ENCODE measurements around the gene HTR1B. TPM values are rescaled to one million over a fixed set of nuclear protein-coding genes. Genes with fewer than 3 reads are reported as not detected.

Gene HTR1B, protein sequence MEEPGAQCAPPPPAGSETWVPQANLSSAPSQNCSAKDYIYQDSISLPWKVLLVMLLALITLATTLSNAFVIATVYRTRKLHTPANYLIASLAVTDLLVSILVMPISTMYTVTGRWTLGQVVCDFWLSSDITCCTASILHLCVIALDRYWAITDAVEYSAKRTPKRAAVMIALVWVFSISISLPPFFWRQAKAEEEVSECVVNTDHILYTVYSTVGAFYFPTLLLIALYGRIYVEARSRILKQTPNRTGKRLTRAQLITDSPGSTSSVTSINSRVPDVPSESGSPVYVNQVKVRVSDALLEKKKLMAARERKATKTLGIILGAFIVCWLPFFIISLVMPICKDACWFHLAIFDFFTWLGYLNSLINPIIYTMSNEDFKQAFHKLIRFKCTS
- polyA plus RNA-seq, result 1 to 10 TPM in 1 of 4 donors, under 1 TPM in 1, not detected in 2; 0.15 to 1.4 TPM
- long read RNA-seq, donor 1, result 0 reads
- long read RNA-seq, donor 2, result 0 reads
- long read RNA-seq, donor 3, result 0 reads
- long read RNA-seq, donor 4, result 0 reads
- long read RNA-seq, donor 5, partial matches to known transcripts, result 0 of 2 reads
- long read RNA-seq, donor 5, other reads (novel, unspliced or antisense), result 0 of 2 reads
- long read RNA-seq, donor 6, partial matches to known transcripts, result 0 of 1 reads
- long read RNA-seq, donor 6, other reads (novel, unspliced or antisense), result 0 of 1 reads
- long read RNA-seq, donor 7, transcript HTR1B-201 (1 exons, 2,021 nt), result major isoform, 5 of 5 reads
- long read RNA-seq, donor 7, partial matches to known transcripts, result 0 of 5 reads
- long read RNA-seq, donor 7, other reads (novel, unspliced or antisense), result 0 of 5 reads
- long read RNA-seq, donor 8, result 0 reads
- long read RNA-seq, donor 9, result 0 reads
- long read RNA-seq, donor 10, result 0 reads

DNA sequence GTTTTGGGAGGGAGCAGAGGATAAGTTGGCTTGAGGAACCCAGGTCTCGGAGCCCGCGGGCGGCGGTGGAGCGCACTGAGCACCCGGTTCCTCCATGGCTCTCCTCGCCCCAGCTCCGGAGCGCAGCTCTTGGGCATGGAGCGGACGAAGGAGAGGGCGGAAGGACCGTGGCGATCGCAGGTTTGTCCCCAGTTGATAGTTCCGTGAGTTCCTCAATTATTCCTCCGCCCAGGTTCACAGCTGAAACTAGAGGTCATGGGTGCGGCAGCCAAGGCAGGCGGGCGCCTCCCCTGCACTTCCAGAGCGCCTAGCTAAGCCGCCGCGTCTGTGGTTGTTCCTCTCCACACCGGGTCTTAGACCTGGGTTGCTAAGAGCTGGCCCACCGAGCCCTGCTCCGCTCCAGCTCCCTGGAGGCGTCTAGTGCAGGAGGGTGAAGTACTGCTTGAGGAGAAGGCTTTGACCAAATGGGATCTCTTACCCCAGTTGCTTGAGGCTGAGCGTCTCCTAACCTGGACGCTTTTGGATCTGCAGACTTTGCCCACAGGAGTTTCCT lies at the start of gene HTR1B:
TSS of gene HTR1B (minus strand) at position 184 of the 553 bp plus-strand sequence. CDS start at position 96, 88 bp downstream.
- Histone ChIP-seq H3K4me3 (ENCODE audit: low read depth in 1 of 3, low read length in 3 of 3) (peak within 1 kb of the TSS; percentile 5 to 34 (median 9)), H3K27me3 (ENCODE audit: control insufficient read depth in 3 of 3, insufficient read depth in 3 of 3, low read length in 3 of 3) (peaks cover 19 to 47% (median 38%) of the 10 kb centered on the region in 3 donors)
- 3 to 12% (median 4%) methylated on average over 27 to 31 of the region's 31 CpGs for WGBS, 3 donors

DNA sequence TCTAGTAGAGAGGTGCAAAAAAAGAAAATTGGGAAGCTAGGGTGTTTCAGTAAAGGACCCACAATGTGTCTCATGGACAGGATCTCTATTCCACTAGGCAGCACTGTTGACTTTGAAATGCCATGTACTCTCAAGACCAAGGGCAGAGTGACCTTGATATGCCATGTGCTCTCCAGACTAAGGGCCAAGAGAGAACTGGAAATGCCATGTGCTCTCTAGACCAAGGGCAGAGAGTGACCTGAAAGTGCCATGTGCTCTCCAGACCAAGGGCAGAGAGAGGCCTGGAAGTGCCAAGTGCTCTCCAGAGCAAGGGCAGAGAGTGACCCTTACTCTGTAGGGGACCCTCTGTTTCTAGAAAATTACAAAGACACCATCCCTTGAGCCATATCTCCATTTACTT lies 49.3 kb upstream of the HTR1B start:
- Histone ChIP-seq H3K27ac (ENCODE audit: low read depth in 1 of 3, low read length in 2 of 3) (no peak overlapping the region), H3K9me3 (ENCODE audit: control insufficient read depth in 2 of 2, insufficient read depth in 1 of 2, low read depth in 1 of 2, low read length in 1 of 2) (peaks cover 0 to 26% of the 10 kb centered on the region in 2 donors), H3K27me3 (ENCODE audit: control insufficient read depth in 3 of 3, insufficient read depth in 3 of 3, low read length in 3 of 3) (no peaks in the 10 kb centered on the region), H3K4me1 (ENCODE audit: control insufficient read depth in 3 of 3, insufficient read depth in 2 of 3, low read depth in 1 of 3, low read length in 2 of 3) (no peaks in the 10 kb centered on the region), H3K36me3 (ENCODE audit: control insufficient read depth in 3 of 3, insufficient read depth in 2 of 3, low read depth in 1 of 3, low read length in 3 of 3) (no peaks in the 10 kb centered on the region), H3K4me3 (ENCODE audit: low read depth in 1 of 3, low read length in 3 of 3) (no peak overlapping the region)
- DNase-seq (no peak), FAIRE-seq (no peak)

More for the DNA sequence above, at the start of gene HTR1B:
- Histone ChIP-seq H3K9me3 (ENCODE audit: control insufficient read depth in 2 of 2, insufficient read depth in 1 of 2, low read depth in 1 of 2, low read length in 1 of 2) (no peaks in the 10 kb centered on the region), H3K27ac (ENCODE audit: low read depth in 1 of 3, low read length in 2 of 3) (no peak within 1 kb of the TSS), H3K36me3 (ENCODE audit: control insufficient read depth in 3 of 3, insufficient read depth in 2 of 3, low read depth in 1 of 3, low read length in 3 of 3) (no peaks in the 10 kb centered on the region), H3K4me1 (ENCODE audit: control insufficient read depth in 3 of 3, insufficient read depth in 2 of 3, low read depth in 1 of 3, low read length in 2 of 3) (peaks cover 0 to 10% (median 2%) of the 10 kb centered on the region in 3 donors)
- DNase-seq (peak; percentile 24 to 55), FAIRE-seq (no peak)

DNA sequence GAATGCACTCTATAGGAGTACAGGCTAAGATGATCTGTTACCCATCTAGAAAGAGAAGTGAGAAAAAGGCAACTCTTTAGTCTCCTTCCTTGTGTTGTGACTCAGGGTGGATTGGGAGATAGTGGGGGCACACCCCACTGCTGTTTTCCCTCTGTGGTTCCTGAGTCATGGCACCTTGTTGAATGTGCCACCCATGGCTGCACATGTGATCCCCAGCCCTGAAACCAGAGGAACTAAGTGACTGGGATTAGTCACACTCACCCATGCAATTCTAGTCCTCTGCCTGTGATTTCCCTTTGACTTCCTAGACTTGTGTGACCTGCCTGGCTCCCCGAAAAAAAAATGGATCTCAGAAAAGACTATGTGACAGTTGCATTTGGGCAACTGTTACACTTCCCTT lies 48.6 kb upstream of the HTR1B start:
- Histone ChIP-seq H3K4me3 (ENCODE audit: low read depth in 1 of 3, low read length in 3 of 3) (no peak overlapping the region), H3K27ac (ENCODE audit: low read depth in 1 of 3, low read length in 2 of 3) (no peak overlapping the region), H3K27me3 (ENCODE audit: control insufficient read depth in 3 of 3, insufficient read depth in 3 of 3, low read length in 3 of 3) (no peaks in the 10 kb centered on the region), H3K36me3 (ENCODE audit: control insufficient read depth in 3 of 3, insufficient read depth in 2 of 3, low read depth in 1 of 3, low read length in 3 of 3) (no peaks in the 10 kb centered on the region), H3K9me3 (ENCODE audit: control insufficient read depth in 2 of 2, insufficient read depth in 1 of 2, low read depth in 1 of 2, low read length in 1 of 2) (peaks cover 0 to 26% of the 10 kb centered on the region in 2 donors), H3K4me1 (ENCODE audit: control insufficient read depth in 3 of 3, insufficient read depth in 2 of 3, low read depth in 1 of 3, low read length in 2 of 3) (no peaks in the 10 kb centered on the region)
- DNase-seq (no peak), FAIRE-seq (no peak)
- 83 to 100% (median 83%) methylated on average over 1 of the region's 1 CpG for WGBS, 3 donors

DNA sequence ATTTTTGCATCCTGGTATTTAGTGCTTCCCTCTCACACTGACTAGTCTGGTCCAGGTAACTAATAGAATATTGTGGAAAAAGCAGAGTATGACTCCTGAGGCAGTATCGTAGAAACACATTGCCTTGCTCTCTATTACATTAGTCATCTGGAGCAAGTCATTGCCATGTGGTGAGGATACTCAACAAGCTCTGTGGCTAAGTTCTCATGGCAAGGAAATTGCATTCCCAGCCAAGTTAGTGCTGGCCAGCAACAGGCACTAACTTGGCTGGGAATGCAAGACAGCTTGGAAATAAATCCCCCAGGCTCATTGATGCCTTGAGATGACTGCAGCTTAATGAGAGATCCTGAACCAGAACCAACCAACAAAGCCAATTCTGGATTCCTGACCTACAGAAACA lies 39.7 kb upstream of the HTR1B start:
- no peak for DNase-seq
- no peaks in the 10 kb centered on the region for H3K9me3 ChIP-seq (ENCODE audit: control insufficient read depth in 2 of 2, insufficient read depth in 1 of 2, low read depth in 1 of 2, low read length in 1 of 2)
- no peaks in the 10 kb centered on the region for H3K36me3 ChIP-seq (ENCODE audit: control insufficient read depth in 3 of 3, insufficient read depth in 2 of 3, low read depth in 1 of 3, low read length in 3 of 3)
- no peak overlapping the region for H3K27ac ChIP-seq (ENCODE audit: low read depth in 1 of 3, low read length in 2 of 3)
- FAIRE-seq, result no peak
- WGBS, 3 donors, result 94 to 97% (median 96%) methylated on average over 1 of the region's 1 CpG
- H3K4me1 ChIP-seq (ENCODE audit: control insufficient read depth in 3 of 3, insufficient read depth in 2 of 3, low read depth in 1 of 3, low read length in 2 of 3), result no peaks in the 10 kb centered on the region
- no peaks in the 10 kb centered on the region for H3K27me3 ChIP-seq (ENCODE audit: control insufficient read depth in 3 of 3, insufficient read depth in 3 of 3, low read length in 3 of 3)
- no peak overlapping the region for H3K4me3 ChIP-seq (ENCODE audit: low read depth in 1 of 3, low read length in 3 of 3)

DNA sequence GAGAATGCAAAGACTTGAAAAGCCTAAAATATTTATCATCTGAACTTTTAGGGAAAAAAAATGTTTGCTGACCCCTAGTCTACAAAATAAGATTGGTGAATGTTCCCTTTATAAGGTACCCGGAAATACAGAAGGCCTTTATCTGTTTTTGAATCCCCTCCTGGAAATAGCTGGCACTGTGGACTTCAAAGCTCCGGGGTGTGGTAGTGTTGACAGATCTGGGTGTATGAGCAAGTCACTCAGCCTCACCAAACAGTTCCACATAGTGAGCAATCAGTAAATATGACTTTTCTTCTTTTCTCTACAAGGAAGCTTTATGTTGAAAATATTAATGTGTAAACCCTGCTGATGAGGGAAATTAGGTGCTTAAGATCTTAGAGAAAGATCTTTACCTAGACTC lies 29.2 kb upstream of the HTR1B start:
- Histone ChIP-seq H3K4me1 (ENCODE audit: control insufficient read depth in 3 of 3, insufficient read depth in 2 of 3, low read depth in 1 of 3, low read length in 2 of 3) (no peaks in the 10 kb centered on the region), H3K9me3 (ENCODE audit: control insufficient read depth in 2 of 2, insufficient read depth in 1 of 2, low read depth in 1 of 2, low read length in 1 of 2) (no peaks in the 10 kb centered on the region), H3K27ac (ENCODE audit: low read depth in 1 of 3, low read length in 2 of 3) (peak overlapping the region in 1 of 3 donors; percentile 5), H3K36me3 (ENCODE audit: control insufficient read depth in 3 of 3, insufficient read depth in 2 of 3, low read depth in 1 of 3, low read length in 3 of 3) (no peaks in the 10 kb centered on the region), H3K27me3 (ENCODE audit: control insufficient read depth in 3 of 3, insufficient read depth in 3 of 3, low read length in 3 of 3) (no peaks in the 10 kb centered on the region), H3K4me3 (ENCODE audit: low read depth in 1 of 3, low read length in 3 of 3) (no peak overlapping the region)
- FAIRE-seq (no peak), DNase-seq (peak; percentile 29 to 50)
- 25 to 60% (median 35%) methylated on average over 2 of the region's 2 CpGs for WGBS, 3 donors

DNA sequence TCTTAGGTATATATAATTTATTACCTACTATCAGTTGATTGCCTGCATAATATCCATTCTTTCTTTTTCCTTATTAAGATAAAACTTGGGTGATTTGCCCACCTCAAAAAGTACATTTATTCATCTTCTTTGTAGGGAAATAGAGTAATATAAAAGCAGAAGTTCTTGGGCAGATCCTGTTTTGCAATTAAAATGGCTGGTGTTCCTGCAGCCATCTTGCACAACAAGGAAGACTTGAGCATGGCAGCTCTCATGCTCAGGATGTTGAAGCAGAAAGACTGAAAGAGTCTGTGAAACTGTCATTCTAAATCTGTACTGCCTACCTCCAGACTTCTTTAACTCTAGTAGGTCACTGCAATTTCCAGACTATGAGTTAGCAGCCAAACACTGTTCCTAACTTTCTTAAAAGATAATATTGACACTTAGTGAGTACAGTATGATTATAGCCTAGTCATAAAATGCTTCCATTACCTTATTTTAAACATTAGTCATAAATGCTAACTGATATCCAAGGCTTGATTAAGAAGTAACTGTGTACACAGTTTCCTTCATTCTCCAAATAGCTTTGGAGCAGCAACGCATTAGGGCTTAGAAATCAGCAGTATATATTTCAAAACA lies 24.6 kb upstream of the HTR1B start:
- Histone ChIP-seq H3K9me3 (ENCODE audit: control insufficient read depth in 2 of 2, insufficient read depth in 1 of 2, low read depth in 1 of 2, low read length in 1 of 2) (no peaks in the 10 kb centered on the region), H3K4me1 (ENCODE audit: control insufficient read depth in 3 of 3, insufficient read depth in 2 of 3, low read depth in 1 of 3, low read length in 2 of 3) (no peaks in the 10 kb centered on the region), H3K36me3 (ENCODE audit: control insufficient read depth in 3 of 3, insufficient read depth in 2 of 3, low read depth in 1 of 3, low read length in 3 of 3) (no peaks in the 10 kb centered on the region), H3K4me3 (ENCODE audit: low read depth in 1 of 3, low read length in 3 of 3) (no peak overlapping the region), H3K27ac (ENCODE audit: low read depth in 1 of 3, low read length in 2 of 3) (no peak overlapping the region), H3K27me3 (ENCODE audit: control insufficient read depth in 3 of 3, insufficient read depth in 3 of 3, low read length in 3 of 3) (peaks cover 0 to under 1% (median 0%) of the 10 kb centered on the region in 3 donors)
- FAIRE-seq (no peak), DNase-seq (peak; percentile 41 to 42)
- WGBS, 3 donors, result 13 to 61% (median 19%) methylated on average over 1 of the region's 1 CpG

DNA sequence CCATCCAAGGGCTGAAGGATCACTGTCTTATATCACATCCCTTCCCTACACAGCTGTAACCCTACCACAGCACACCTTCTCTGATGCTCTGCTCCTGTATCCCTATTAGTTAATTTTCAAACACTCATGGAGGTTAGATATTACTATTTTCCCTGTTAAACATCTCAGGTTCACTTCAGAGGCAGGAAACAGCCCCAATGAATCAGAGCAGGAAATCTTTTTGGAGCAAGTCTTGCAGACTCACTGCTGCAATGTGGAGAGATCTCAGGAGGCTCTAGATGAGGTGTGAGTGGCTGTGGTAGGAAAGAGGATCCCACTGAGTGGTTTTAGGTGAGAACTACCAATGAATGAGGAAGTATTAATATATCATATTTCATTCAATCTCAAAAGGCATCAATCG lies 19.7 kb upstream of the HTR1B start:
- DNase-seq, result no peak
- Histone ChIP-seq H3K27me3 (ENCODE audit: control insufficient read depth in 3 of 3, insufficient read depth in 3 of 3, low read length in 3 of 3) (peaks cover 0 to 2% (median 0%) of the 10 kb centered on the region in 3 donors), H3K36me3 (ENCODE audit: control insufficient read depth in 3 of 3, insufficient read depth in 2 of 3, low read depth in 1 of 3, low read length in 3 of 3) (no peaks in the 10 kb centered on the region), H3K27ac (ENCODE audit: low read depth in 1 of 3, low read length in 2 of 3) (no peak overlapping the region), H3K4me3 (ENCODE audit: low read depth in 1 of 3, low read length in 3 of 3) (no peak overlapping the region), H3K9me3 (ENCODE audit: control insufficient read depth in 2 of 2, insufficient read depth in 1 of 2, low read depth in 1 of 2, low read length in 1 of 2) (no peaks in the 10 kb centered on the region), H3K4me1 (ENCODE audit: control insufficient read depth in 3 of 3, insufficient read depth in 2 of 3, low read depth in 1 of 3, low read length in 2 of 3) (no peaks in the 10 kb centered on the region)
- 74 to 80% (median 77%) methylated on average over 1 of the region's 1 CpG for WGBS, 3 donors
- no peak for FAIRE-seq

DNA sequence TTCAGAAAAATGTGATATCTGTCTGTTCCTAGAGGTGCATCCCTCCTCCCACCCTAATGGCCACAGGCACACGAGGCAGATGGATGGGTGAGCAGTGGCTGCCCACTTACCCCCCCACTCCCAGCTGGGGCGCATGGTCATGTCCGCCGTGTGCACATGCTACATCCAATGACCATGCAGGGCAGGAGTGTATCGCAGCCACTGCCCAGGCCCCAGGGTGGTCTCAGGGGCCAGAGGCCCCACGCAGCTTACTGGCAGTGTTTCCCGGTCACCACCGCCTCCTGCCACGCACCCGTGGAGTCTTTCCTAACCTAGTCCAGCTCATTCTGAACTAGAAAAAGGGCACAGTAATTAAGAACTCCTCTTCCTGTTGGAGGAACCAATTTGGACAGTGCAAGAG lies 11.7 kb upstream of the HTR1B start:
- 91 to 93% (median 93%) methylated on average over 10 of the region's 10 CpGs for WGBS, 3 donors
- Histone ChIP-seq H3K4me3 (ENCODE audit: low read depth in 1 of 3, low read length in 3 of 3) (no peak overlapping the region), H3K27me3 (ENCODE audit: control insufficient read depth in 3 of 3, insufficient read depth in 3 of 3, low read length in 3 of 3) (no peaks in the 10 kb centered on the region), H3K36me3 (ENCODE audit: control insufficient read depth in 3 of 3, insufficient read depth in 2 of 3, low read depth in 1 of 3, low read length in 3 of 3) (no peaks in the 10 kb centered on the region), H3K4me1 (ENCODE audit: control insufficient read depth in 3 of 3, insufficient read depth in 2 of 3, low read depth in 1 of 3, low read length in 2 of 3) (no peaks in the 10 kb centered on the region), H3K27ac (ENCODE audit: low read depth in 1 of 3, low read length in 2 of 3) (no peak overlapping the region), H3K9me3 (ENCODE audit: control insufficient read depth in 2 of 2, insufficient read depth in 1 of 2, low read depth in 1 of 2, low read length in 1 of 2) (peaks cover 0 to 7% of the 10 kb centered on the region in 2 donors)
- no peak for FAIRE-seq
- DNase-seq, result no peak
